GM18498 (cell line): ENCODE results near the gene SRGAP2B.
"Not testable (repeated sequence)": the region's sequence is repeated elsewhere in the genome, so short reads cannot be mapped to it uniquely, and the experiment has no call there.

Experiments used
- ATAC-seq: cut with Tn5 transposase; IDR thresholded peaks from one replicate; pipeline ENCODE4 v1.9.1; 2021; ENCODE audit warnings: mild to moderate bottlenecking, moderate library complexity; ENCODE audit not compliant: unreplicated experiment

Gene SRGAP2B

DNA sequence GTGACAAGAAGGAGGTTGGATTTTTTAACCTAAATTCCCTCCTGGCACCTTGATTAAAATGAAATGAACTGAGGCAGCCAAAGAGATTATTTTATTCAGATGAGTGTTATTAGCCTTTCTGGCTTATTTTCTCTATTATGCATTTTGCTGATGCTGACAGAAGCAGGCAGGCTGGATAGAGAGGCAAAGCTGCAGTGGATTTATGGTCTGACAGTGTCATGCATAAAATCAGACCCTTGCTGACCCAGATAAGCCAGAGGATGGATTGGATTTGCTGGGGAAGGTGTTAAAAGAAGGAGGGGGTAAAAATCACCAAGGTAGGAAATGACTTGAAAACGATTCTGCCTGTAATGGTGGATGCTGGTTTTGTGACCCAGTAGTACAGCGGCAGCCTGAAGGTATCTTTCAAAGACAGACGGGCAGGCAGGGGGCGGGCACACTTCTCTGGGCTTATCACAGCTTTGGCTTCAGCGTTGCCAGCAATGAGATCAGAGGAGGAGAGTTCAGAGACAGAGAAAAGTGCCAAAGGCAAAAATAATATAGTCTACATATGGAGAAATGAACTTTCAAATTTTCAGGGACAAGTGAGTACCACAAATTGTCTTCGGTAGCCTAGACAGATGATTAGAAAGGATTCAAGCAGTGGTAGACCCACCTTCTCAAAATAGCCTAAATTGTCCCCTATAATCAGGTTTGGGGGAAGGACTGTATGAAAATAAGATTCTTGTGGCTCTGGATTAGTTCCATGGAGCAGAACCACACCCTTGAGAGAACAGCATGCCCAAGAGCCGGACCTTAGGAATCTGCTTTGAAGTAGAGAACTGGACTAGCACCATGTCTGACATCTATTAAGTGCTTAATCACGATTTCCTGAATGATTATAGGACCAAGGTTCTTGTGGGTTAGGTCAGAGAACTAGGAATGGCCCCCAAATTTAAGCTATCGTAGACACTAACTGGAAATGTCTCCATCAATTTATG is 133.2 kb downstream of the SRGAP2B start:
- ATAC-seq, result not testable (repeated sequence)

DNA sequence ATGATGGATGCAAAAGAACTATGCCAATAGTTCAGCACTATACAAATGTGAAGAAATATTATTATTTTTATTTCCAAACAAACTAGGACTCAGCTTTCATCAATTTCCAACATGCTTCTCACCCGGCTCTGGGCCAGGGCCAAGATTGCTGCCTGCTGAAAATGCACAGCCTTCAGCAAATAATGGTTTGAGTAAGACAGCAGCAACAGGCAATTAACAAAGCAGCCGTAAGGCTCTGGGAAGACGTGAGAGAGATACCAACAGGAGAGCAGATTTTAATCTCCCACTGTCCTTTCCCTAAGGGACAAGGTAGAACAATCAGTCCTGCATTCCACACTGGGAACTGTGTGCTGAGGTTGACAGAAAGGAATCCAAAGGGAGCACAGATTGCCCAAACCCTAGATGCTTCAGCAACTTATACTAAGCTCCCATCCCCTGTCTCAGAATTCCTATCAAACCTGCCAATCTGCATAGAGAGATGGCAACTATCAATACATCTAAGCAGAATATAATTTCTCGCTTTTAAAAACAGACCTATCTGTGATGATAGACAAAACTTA is 134.1 kb downstream of the SRGAP2B start:
- not testable (repeated sequence) for ATAC-seq

DNA sequence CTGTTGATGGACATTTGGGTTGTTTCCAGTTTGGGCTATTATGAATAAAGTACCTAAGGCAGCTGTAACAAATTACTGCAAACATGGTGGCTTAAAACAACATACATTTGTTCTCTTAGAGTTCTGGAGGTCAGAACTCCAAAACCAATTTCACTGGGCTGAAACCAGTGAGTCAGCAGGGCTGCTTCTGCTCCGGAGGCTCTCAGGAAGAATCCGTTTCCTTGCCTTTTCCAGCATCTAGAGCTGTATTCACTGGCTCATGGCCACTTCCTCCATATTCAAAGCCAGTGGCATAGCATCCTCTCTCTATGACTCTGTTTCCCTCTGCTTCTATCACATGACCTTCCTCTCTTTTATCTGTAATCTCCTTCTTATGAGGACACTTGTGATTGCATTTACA is 146.7 kb downstream of the SRGAP2B start:
- ATAC-seq, result not testable (repeated sequence)

DNA sequence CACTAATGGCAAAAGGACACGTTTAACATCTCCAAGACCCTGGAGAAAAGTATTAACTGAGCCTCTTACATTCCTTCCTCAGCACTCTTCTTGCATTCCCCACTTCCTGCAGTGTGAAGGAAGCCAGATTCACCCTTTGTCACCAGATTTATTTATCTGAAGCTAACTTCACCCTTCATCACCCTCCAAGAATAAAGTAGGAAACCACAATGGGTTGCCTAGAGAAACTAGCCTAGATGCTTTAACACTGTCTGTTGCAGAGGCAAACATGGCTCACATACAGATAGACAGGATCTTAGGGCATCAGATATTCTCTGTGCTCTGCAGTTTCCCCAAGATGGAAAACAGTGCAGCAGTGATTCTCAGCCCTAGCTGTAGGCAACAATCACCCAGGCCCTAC is 147.6 kb downstream of the SRGAP2B start:
- not testable (repeated sequence) for ATAC-seq

DNA sequence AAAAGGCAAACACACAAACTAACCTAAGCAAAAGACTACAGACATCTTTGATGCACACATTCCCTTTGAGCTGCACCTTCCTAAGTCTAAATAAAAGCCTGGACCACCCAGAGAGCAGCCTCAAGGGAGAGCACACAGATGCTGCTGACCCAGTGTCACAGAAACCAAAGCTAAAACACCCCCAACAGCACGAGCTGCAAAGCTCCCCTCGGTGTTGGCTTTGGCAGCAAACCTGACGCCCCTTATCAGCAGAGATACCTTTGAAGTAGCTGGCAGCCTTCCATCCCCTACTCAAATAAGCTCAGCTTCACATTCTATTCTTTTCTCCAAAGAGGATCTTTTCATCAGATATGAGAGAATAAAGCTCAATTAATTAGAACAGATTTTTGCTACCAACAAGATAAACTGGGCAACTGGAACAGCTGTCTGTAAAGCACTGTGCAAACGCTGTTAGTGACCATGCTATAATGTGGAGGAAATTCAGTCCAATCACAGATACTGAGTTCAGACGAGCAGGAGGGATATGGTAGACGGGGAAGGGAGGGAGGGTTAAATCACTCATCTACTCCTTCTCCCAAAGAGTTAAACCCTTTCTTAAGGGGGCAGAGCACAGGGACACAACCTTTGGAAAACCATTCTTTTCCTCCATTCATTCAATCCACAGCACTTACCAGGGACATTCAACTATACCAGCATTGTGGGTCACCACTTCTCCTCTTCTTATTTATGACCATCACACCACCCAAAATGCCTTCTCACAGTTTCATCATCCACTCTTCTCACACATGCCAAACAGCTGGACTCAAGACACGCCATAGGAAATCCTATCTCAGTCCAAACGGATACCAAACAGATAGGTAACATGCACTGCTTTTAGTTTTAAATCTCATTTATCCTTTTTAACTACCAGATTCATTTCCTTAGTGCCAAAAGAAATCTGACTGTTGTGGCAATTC is 148.3 kb downstream of the SRGAP2B start:
- not testable (repeated sequence) for ATAC-seq

DNA sequence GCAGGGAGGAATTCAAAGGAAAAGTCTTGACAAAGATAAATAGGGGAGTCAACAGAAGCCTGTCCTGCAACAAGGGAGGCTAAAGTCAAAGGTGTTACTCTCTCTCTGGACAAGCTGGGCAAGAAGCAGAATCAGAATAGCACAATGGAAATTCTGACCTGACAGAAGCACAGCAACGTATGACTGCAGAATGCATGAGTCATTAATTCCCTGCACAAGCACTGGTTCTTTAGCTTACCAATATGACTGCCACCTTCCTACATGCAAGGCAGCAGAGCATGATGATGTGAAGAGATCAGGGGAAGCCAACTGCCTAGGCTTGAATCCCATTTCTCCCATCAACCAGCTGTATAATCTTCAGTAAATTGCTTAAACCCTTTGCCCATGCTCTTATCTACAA is 153.4 kb downstream of the SRGAP2B start:
- not testable (repeated sequence) for ATAC-seq

DNA sequence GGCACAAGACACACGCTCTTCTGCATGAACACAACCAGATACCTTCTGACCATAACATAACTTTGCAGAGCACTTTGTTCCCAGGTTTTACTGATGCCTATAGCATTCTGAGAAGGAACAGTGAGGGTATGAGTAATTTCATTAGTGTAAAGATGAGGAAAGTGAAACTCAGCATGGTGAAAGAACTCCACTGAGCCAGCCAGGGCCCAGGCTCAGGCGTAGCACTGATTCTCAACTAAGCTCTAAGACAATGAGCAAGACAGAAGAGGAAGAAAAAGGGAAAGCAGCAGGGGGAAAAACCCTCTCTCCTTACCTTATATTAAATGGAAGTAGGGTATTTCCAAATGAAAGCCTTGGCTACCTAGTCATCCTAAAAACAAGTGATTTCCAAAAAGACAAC is 155.1 kb downstream of the SRGAP2B start:
- ATAC-seq, result peak; percentile 75

DNA sequence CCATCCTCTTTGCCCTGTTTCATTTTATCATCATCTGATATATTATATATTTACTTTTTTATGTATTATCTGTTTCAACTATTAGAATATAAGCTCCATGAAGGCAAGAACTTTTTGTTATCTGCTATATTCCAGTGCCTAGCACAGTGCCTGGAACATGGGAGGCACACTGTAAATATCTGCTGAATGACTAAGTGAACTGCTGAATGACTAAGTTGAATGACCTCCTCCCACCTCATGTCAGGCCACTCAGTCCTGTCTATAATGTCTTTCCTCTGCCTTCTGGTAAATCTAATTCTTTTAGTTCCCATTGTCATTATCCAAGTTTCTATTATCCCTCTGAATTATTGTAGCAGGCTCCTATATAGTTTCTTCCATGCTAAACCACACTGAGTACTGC is 156.5 kb downstream of the SRGAP2B start:
- not testable (repeated sequence) for ATAC-seq

DNA sequence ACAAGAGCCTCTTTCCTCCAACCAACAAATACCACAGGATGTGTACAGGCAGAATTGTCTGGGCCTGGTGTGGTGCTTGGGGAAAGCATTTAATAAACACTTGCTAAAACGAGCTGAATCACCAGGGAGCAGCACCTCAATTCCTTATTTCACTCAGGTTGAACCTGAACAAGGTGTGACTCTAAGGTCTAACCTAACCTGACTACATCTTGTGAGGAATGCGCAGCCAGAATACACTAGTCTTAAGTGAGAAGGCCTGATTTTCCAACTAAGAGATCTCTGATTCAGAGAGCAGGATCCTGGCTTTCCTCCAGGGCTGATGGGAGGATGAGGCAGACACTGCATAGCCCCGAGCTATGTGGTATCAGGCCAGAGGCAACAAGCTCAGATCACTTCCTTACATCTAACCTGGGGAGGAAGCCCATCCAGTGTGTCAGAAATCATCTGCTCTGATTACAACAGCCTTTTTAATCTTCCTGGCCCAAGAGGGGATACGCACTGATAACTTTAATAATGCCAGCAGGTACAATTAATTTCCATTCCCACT is 158.9 kb downstream of the SRGAP2B start:
- not testable (repeated sequence) for ATAC-seq

DNA sequence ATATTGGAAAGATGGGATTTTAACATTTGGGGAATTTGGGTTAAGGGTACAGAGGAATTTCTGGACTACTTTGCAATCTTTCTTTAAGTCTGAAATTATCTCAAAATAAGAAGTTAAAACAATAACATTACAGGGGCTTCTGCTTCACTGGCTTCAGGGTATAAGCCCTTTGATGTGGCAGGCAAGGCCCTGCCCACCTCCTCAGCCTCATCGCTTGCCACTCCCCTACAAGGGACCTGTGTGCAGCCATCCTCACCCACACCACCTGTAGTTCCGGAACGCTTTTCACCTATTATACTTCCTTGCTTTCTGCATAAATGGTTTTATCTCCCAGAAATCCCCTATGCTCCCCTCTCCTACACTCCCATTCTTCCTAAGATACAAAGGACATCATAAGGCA is 159.8 kb downstream of the SRGAP2B start:
- not testable (repeated sequence) for ATAC-seq

DNA sequence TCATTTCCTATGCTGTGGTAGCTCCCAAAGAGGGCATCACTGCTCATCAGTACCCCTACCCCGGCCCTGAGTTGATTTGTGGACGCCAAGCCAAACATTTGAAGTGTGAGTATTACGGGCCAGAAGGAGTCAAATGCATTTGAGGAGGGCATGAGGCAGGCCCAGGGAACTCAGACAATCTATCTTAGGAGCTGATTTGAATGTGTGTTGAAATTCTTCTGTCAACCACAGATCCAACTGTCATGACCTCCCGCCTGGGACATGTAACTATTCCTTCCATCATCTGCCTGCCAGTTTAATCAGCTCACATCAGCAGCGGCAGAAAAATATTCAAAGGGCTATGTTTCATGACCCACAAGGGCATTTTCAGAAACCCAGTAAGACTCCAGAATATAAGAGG is 162.1 kb downstream of the SRGAP2B start:
- ATAC-seq, result not testable (repeated sequence)

DNA sequence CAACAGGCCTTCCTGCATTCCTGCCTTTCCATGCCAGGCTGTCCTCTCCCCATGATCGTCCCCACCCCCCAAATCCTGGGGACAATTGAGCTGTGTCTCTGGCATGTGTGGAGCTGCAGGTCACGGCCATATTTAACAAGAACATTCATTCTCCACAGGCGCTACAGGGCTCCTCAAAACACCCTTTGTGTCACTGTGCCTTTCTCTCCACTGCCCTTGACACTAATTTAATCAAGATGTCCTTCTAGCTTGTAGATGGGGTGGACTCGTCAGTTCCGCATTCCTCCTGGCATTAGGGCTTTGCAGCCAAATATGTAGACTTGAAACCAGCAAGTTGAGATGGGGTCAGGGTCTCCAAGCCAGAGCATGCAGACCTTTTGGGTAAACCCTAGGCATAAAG is 163.0 kb downstream of the SRGAP2B start:
- ATAC-seq, result not testable (repeated sequence)

DNA sequence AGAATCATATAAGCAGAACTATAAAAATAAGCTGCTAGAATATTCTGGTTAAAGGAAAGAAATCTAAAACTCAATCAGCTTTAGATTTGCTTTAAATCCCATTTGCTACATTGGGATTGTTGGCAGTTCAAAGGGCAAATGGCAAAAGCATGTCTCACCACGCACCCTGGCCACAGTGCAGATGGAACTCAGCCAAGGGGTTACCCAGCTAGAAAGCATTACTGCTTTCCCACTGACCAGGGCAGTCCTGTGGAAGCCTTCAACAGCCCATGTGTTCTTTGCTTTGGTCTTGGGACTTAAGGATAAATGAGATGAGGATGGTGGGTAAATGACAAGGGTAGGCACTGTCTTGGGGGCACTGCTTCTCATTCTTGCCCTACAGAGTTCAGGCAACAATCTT is 163.6 kb downstream of the SRGAP2B start:
- ATAC-seq, result not testable (repeated sequence)

DNA sequence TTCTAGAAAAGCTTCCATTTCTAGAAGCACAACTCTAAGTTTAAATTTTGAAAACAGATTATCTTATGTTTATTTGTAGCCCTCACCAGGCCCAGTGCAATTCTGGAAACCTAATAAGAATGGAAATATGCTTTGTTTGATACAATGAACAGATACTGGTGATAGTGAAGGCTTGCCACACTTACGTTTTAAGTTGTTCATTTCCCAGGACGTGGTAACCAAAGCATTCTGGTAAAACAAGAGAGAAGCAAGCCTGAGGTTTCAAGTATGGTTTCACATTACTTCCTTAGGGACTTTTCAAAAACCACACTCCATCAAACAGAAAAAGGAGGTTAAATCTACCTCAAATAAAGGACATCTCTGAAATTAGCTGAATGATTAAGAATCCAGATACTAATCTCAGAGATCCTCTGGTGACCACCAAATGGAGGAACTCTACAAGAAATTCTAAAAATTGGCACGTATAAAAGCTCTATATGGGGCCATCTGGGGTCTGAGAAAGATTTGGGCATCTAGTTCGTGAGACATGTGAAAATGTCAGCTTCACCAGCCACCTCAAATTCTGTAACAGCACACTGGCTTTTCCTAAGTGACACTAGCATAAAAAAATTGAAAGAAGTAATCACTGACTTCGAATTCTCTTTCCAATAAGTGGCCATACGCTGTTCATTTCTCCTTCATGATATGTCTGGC is 164.9 kb downstream of the SRGAP2B start:
- not testable (repeated sequence) for ATAC-seq

DNA sequence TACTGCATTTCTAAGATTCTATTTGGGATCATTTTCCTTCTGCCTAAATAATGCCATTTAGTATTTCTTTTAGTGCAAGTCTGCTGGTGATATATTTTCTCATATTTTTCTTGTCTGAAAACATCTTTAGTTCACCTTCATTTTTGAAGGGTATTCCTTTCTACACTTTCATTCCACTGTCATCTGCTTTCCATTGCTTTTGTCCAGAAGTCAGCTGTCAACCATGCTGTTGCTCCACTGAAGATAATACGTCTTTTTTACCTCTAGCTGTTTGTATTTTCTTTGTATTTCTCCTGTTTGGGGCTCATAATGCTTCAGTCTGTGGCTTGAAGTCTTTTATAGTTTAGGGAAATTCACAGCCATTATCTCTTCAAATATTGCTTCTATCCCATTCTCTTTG is 167.8 kb downstream of the SRGAP2B start:
- ATAC-seq, result not testable (repeated sequence)

DNA sequence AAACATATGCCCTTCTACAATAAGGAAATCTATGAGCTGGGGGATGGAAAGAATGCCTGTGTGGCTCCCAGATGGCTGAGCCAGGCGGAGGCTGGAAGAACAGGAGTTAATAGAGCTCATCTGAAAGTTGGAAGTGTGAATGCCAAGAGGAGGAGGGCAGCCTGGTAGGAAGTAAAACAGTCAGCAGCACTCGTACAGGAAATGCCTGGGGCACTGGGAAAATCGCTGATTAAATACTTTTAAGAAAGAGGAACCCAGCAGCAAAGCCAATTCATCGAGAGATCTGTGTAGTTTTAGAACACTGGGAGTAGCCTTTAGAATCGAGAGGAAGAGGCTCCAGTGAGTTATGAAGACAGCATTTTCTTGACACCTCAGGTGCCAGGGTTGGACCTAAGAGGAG is 171.5 kb downstream of the SRGAP2B start:
- ATAC-seq, result not testable (repeated sequence)

DNA sequence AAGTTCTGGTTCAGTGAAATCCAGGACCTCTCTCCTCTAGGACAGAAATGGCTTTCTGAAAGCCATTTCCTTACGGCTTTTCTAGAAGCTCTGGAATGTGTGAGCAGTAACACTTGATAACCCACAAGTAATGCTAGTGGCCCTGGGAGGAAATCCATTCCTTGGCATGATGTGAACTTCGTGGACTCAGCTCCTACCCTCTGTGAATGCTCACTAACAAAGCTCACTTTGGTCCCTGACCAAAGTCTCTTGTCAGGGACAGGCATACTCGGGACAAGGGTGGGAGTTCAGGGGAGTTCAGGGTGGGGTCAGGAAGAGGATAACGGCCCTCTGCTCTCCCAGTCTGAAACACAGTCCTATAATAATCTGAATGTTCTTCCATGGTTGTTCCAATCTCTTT is 172.3 kb downstream of the SRGAP2B start:
- not testable (repeated sequence) for ATAC-seq

DNA sequence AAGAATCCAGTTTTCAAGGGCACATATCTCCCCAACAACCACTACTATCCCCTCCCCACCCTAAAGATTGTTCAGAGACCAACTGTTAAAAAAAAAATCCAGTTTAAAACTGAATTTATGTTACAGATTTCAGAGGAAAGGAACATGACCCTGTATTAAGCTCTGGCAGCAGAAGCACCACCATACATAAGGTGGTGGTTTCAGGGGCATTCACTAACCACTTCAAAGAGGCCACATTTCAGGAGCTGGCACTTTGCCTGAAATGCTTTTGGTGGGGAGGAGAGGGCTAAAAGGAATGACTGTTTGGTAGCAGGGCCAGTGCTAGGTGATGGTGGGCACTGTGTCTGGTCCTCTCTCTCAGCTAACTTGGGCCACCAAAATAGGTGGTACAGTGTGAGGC is 176.0 kb downstream of the SRGAP2B start:
- not testable (repeated sequence) for ATAC-seq

DNA sequence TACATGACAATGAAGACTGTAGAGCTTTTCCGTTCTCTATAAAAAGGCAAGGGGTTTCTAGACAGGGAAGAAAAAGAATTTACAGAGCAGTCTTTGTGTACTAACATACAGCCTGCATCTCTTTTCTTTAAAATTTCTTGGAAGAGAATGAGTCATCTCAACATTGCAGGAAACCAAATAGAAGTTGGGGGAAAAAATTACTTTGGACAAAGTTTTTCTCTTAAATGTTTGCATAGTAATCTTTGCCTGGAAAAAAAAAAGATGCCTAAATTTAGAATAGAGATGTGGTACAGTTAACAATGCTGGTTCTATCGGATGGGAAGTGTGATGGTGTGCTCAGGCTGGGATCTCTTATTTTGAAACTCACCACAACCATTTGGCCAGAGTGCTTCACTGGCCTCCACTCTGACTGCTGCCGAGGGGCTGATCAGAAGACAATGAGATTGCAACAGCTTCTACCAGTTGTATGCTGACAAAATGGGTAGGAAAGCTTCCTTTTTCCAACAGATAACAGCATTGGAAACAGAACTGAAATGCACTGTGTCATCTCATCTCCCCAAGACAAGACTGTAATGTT is 177.0 kb downstream of the SRGAP2B start:
- not testable (repeated sequence) for ATAC-seq
